GM12872 (cell line): Measurements from ENCODE around the gene TCOF1.

Experiments used
- CTCF ChIP-seq: IDR thresholded peaks from 3 replicates; pipeline ENCODE4 v1.5.1; 2011; ENCODE audit warnings: low read depth, mild to moderate bottlenecking, low read length, moderate library complexity; ENCODE audit not compliant: insufficient read depth

Gene TCOF1

GRCh38 chr5:150326707-150327106, 30.8 kb upstream of the TCOF1 start:
- TF ChIP-seq CTCF: no peak

- TF ChIP-seq CTCF: no peak
Measured at GRCh38 chr5:150327139-150327538, 30.4 kb upstream of the TCOF1 start.

- no peak for TF ChIP-seq CTCF
Measured at GRCh38 chr5:150328515-150328914, 29.0 kb upstream of the TCOF1 start.

GRCh38 chr5:150329038-150329437, 28.5 kb upstream of the TCOF1 start:
- TF ChIP-seq CTCF: no peak

- no peak for TF ChIP-seq CTCF
Measured at GRCh38 chr5:150329881-150330876, 27.3 kb upstream of the TCOF1 start.

- no peak for TF ChIP-seq CTCF
Measured at GRCh38 chr5:150333400-150333799, 24.1 kb upstream of the TCOF1 start.

GRCh38 chr5:150335778-150336177, 21.7 kb upstream of the TCOF1 start:
- TF ChIP-seq CTCF: no peak
